Mesodermal cell (in vitro differentiated cells): Measurements from ENCODE around the gene AFMID.
"Not testable (repeated sequence)": the region's sequence is repeated elsewhere in the genome, so short reads cannot be mapped to it uniquely, and the experiment has no call there.

Source experiments
- H3K27ac ChIP-seq: 2 replicates; pipeline ENCODE4 v1.7.0; 2013; ENCODE audit warnings: mild to moderate bottlenecking, low read depth, low read length, moderate library complexity; ENCODE audit not compliant: severe bottlenecking
- H3K36me3 ChIP-seq: 2 replicates; pipeline ENCODE4 v1.7.1; 2013; ENCODE audit warnings: mild to moderate bottlenecking, low read length, moderate library complexity; ENCODE audit not compliant: control insufficient read depth, insufficient read depth
- H3K4me1 ChIP-seq: one replicate; pipeline ENCODE4 v1.7.1; 2013; ENCODE audit warnings: mild to moderate bottlenecking, low read length; ENCODE audit not compliant: insufficient read depth, control insufficient read depth, poor library complexity, severe bottlenecking
- H3K4me3 ChIP-seq: 2 replicates; pipeline ENCODE4 v1.7.0; 2013; ENCODE audit warnings: low read length, control low read depth, mild to moderate bottlenecking; ENCODE audit not compliant: insufficient read depth, poor library complexity, severe bottlenecking; ENCODE audit errors: extremely low read depth
- H3K9me3 ChIP-seq: 2 replicates; pipeline ENCODE4 v1.7.1; 2013; ENCODE audit warnings: mild to moderate bottlenecking, low read length, moderate library complexity; ENCODE audit not compliant: control insufficient read depth
- WGBS, 2 experiments: methylation state at CpG; one replicate each; pipeline ENCODE4 v1.1.5; 2013; ENCODE audit warnings: missing lambda C conversion rate in 2 of 2; ENCODE audit not compliant: insufficient coverage in 2 of 2; 5-methylcytosine and 5-hydroxymethylcytosine counted together

Gene AFMID

GRCh38 chr17:78234261-78234865, 47.2 kb downstream of the AFMID start:
- Histone ChIP-seq H3K4me1 (peaks cover 2% of the 10 kb centered on the region), H3K9me3 (no peaks in the 10 kb centered on the region), H3K27ac (no peak overlapping the region), H3K4me3 (no peak overlapping the region), H3K36me3 (no peaks in the 10 kb centered on the region)
- 92 to 95% methylated on average over 16 to 17 of the region's 17 CpGs for WGBS, 2 experiments

GRCh38 chr17:78235022-78235421, 47.9 kb downstream of the AFMID start:
- H3K4me1 ChIP-seq, H3K9me3 ChIP-seq, H3K4me3 ChIP-seq, H3K36me3 ChIP-seq, H3K27ac ChIP-seq: not testable (repeated sequence)
- WGBS, 2 experiments = 79 to 88% methylated on average over 3 to 6 of the region's 6 CpGs

DNA sequence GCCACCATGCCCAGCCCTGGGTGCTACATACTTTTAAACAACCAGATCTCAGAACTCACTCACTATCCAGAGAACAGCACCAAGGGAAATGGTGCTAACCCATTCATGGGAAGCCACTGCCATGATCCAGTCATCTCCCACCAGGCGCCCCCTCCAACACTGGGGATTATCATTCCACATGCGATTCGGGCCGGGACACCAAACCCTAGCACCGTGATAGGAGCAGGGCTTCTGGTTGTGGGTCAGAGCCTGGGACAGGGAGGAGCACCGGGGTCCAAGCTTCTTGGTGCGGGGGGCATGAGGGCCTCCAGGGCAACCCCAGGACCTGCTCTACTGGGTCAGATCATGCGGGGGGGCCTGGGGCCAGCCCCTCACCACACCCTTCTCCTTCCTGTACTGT, 48.7 kb downstream of the AFMID start:
- Histone ChIP-seq H3K36me3 (no peaks in the 10 kb centered on the region), H3K4me1 (peaks cover 4% of the 10 kb centered on the region), H3K9me3 (no peaks in the 10 kb centered on the region), H3K4me3 (no peak overlapping the region), H3K27ac (no peak overlapping the region)
- WGBS, 2 experiments = 88 to 97% methylated on average over 6 to 7 of the region's 8 CpGs

GRCh38 chr17:78236362-78237127, 49.4 kb downstream of the AFMID start:
- Histone ChIP-seq H3K9me3 (no peaks in the 10 kb centered on the region), H3K27ac (no peak overlapping the region), H3K4me3 (no peak overlapping the region), H3K4me1 (peaks cover 4% of the 10 kb centered on the region), H3K36me3 (no peaks in the 10 kb centered on the region)
- 93 to 97% methylated on average over 18 to 19 of the region's 20 CpGs for WGBS, 2 experiments

GRCh38 chr17:78237401-78238012, 50.3 kb downstream of the AFMID start:
- H3K27ac ChIP-seq = no peak overlapping the region
- 91 to 92% methylated on average over 8 to 9 of the region's 11 CpGs for WGBS, 2 experiments
- peaks cover 11% of the 10 kb centered on the region for H3K4me1 ChIP-seq
- no peaks in the 10 kb centered on the region for H3K9me3 ChIP-seq
- no peak overlapping the region for H3K4me3 ChIP-seq
- no peaks in the 10 kb centered on the region for H3K36me3 ChIP-seq

- WGBS, 2 experiments = 82 to 91% methylated on average over 13 to 19 of the region's 20 CpGs
- H3K27ac ChIP-seq = no peak overlapping the region
- peaks cover 17% of the 10 kb centered on the region for H3K4me1 ChIP-seq
- H3K9me3 ChIP-seq = no peaks in the 10 kb centered on the region
- no peak overlapping the region for H3K4me3 ChIP-seq
- no peaks in the 10 kb centered on the region for H3K36me3 ChIP-seq
Observed at GRCh38 chr17:78238823-78239488, 51.8 kb downstream of the AFMID start.

DNA sequence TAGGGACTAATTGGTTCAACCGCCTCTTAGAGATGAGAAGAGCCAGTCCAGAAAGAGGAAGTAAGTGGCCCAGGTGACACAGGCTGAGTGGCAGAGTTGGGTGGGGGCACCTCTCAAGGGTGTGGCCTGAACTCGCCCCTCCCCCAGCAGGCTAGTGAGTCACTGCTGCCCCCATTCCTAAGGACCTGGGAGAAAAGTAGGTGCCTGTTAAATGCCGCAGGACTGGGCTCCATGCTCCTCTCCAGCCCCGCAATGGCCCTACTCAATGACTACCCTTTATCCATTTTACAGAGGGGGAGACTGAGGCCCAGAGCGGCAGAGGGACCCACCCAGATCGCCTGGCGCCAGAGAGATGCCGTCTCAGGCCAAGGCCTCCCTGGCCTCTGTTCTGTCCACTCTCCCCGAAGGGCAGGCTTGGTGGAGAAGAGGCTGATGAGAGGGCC, 52.3 kb downstream of the AFMID start:
- no peaks in the 10 kb centered on the region for H3K9me3 ChIP-seq
- peaks cover 17% of the 10 kb centered on the region for H3K4me1 ChIP-seq
- H3K36me3 ChIP-seq = no peaks in the 10 kb centered on the region
- H3K4me3 ChIP-seq = no peak overlapping the region
- 72 to 90% methylated on average over 5 to 7 of the region's 9 CpGs for WGBS, 2 experiments
- H3K27ac ChIP-seq = no peak overlapping the region

DNA sequence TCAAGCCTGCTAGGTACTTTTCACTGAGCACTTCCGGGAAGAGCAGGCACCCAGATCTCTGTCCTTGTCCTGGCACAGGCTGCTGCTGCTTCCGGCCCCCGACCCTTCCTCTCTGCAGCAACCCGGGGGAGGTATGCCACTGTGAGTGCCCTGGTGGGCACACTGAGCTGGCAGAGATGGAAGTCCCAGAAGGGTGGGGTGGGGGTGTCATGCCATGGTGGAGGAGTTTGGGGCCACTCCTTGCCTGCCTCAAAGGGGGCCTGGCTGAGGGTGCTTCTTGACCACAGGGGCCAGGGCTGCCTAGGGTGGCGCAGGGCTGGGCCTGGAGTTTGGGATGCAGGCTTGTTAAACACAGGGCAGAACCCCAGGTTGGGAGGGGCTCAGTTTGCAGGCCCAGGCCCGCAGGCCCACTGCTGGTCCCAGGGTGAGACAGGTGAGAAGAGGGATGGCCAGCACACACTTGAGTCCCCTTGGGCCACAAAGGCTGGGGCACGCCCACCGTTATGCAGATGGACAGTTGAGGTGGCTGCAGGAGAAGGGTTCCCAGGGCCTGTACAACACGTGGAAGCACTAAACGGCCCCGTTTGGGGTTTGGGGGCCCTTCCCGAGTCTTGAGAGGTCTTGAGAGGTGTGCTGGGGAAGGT, 53.0 kb downstream of the AFMID start:
- H3K27ac ChIP-seq = no peak overlapping the region
- no peaks in the 10 kb centered on the region for H3K9me3 ChIP-seq
- no peak overlapping the region for H3K4me3 ChIP-seq
- no peaks in the 10 kb centered on the region for H3K36me3 ChIP-seq
- H3K4me1 ChIP-seq = peaks cover 17% of the 10 kb centered on the region
- 94 to 96% methylated on average over 8 of the region's 12 CpGs for WGBS, 2 experiments

- Histone ChIP-seq H3K36me3 (no peaks in the 10 kb centered on the region), H3K9me3 (no peaks in the 10 kb centered on the region), H3K4me1 (peaks cover 17% of the 10 kb centered on the region), H3K27ac (no peak overlapping the region), H3K4me3 (no peak overlapping the region)
- WGBS, 2 experiments = 93 to 97% methylated on average over 4 to 7 of the region's 9 CpGs
Observed at GRCh38 chr17:78240839-78241238, 53.7 kb downstream of the AFMID start.

- 93 to 96% methylated on average over 9 to 10 of the region's 13 CpGs for WGBS, 2 experiments
- no peak overlapping the region for H3K4me3 ChIP-seq
- H3K9me3 ChIP-seq = no peaks in the 10 kb centered on the region
- no peaks in the 10 kb centered on the region for H3K36me3 ChIP-seq
- no peak overlapping the region for H3K27ac ChIP-seq
- H3K4me1 ChIP-seq = peaks cover 17% of the 10 kb centered on the region
Observed at GRCh38 chr17:78241277-78242023, 54.3 kb downstream of the AFMID start.
